ENCODE data around the gene EPB41L2.
A peak's percentile ranks its signal among the peaks of the same experiment; 100 is the strongest.
"Not testable (repeated sequence)": the region's sequence is repeated elsewhere in the genome, so short reads cannot be mapped to it uniquely, and the experiment has no call there.

Gene EPB41L2

GRCh38 chr6:131063028-131063763, at the start of gene EPB41L2:
TSS of gene EPB41L2 (minus strand) at chr6:131063245. CDS start at chr6:130956485, 106,760 bp downstream.
- DNase-seq = peak; percentile 94

DNA sequence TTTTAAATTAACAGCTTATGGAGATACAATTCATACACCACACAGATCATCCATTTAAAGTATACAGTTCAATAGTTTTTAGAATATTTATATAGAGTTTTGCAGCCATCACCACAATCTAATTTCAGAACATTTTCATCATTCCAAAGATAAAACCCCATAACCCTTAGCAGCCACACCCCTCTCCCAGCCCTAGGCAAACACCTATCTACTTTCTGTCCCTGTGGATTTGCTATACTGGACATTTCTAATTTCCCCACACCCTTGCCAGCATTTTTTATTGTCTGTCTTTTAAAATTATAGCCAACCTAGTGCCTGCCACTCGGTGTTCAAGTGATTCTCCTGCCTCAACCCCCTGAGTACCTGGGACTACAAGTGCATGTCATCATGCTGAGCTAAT, 49.2 kb upstream of the EPB41L2 start:
- no peak for DNase-seq

GRCh38 chr6:131107151-131107550, 44.1 kb upstream of the EPB41L2 start:
- DNase-seq = peak; percentile 76

- peak; percentile 27 for DNase-seq
Measured at GRCh38 chr6:131103901-131104300, 40.9 kb upstream of the EPB41L2 start.

DNA sequence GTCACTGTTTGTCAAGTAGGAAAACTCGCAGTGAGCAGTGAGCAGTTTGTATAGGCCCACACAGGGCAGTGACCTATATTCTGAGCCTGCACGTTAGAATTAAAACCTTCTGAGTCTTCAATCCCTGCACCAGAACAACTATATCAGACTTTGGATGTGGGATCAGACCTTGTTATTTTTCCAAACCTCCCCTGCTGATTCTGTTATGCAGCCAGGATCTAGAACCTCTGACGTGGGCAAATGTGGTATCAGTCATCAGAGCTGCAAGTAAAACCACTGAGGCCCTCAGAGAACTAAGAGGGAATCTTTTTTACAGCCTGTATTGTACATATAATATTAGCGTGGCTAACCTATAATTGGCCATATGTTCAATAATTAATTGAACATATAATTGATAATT, 40.3 kb upstream of the EPB41L2 start:
- no peak for DNase-seq

DNA sequence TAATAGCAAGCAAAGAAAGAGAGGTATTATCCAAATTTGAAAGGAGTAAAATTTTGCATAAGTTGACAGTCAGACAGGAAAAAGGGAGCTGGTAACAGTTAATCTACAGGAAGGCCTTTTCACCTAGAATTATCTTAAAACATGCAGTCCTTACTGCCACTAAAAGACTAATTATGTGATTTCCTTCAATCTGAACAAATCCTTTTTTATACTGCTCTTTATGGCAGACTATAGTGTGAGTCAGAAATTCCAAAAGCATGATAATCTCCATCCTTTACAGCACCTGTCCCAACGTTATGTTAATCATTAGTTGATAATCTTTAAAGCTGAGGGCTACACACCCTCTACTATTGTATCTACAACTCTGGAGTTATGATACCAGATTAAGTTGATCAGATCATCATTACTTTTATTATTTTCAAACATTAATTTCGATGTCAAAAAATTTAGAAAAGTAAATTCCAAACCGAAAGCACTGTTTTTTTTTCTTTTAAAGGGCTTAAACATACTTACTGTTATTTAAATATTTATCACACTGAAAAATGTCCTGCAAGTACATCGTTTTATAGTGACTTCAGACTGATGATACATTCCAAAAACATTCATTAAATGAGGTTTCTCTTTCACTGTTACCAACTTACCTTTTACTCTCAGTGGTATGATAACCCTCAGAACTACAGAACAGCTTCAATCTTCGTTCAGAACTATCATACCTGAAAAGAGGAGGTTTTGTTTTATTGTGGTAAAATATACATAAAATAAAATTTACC, 39.1 kb upstream of the EPB41L2 start:
- no peak for DNase-seq

DNA sequence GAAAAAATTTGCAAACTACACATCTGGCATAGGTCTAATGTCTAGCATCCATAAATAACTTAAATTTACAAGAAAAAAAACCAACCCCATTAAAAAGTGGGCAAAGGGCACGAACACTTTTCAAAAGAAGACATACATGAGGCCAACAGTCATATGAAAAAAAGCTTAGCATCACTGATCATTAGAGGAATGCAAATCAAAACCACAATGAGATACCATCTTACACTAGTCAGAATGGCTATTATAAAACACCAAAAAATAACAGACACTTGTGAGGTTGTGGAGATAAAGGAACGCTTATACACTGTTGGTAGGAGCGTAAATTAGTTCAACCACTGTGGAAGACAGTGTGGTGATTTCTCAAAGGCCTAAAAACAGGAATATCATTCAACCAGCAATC, 33.7 kb upstream of the EPB41L2 start:
- DNase-seq = no peak

DNA sequence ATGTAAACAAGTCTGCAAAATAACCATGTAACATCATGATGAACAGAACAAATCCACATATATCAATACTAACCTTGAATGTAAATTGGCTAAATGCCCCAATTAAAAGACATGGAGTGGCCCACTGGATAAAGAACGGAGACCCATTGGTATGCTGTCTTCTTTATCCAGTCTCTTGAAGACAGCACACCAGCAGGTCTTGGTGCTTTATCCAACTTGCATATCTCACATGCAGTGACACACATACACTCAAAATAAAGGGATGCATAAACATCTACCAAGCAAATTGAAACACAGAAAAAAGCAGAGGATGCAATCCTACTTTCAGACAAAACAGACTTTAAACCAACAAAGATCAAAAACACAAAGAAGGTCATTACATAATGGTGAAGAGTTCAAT, 30.3 kb upstream of the EPB41L2 start:
- DNase-seq = no peak

DNA sequence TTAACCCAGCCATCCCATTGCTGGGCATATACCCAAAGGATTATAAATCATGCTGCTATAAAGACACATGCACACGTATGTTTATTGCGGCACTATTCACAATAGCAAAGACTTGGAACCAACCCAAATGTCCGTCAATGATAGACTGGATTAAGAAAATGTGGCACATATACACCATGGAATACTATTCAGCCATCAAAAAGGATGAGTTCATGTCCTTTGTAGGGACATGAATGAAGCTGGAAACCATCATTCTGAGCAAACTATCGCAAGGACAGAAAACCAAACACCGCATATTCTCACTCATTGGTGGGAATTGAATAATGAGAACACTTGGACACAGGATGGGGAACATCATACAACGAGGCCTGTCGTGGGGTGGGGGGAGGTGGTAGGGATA, 28.9 kb upstream of the EPB41L2 start:
- not testable (repeated sequence) for DNase-seq

DNA sequence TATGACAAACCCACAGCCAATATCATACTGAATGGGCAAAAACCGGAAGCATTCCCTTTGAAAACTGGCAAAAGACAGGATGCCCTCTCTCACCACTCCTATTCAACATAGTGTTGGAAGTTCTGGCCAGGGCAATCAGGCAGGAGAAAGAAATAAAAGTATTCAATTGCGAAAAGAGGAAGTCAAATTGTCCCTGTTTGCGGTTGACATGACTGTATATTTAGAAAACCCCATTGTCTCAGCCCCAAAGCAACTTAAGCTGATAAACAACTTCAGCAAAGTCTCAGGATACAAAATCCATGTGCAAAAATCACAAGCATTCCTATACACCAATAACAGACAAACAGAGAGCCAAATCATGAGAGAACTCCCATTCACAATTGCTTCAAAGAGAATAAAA, 27.3 kb upstream of the EPB41L2 start:
- DNase-seq = peak; percentile 82

DNA sequence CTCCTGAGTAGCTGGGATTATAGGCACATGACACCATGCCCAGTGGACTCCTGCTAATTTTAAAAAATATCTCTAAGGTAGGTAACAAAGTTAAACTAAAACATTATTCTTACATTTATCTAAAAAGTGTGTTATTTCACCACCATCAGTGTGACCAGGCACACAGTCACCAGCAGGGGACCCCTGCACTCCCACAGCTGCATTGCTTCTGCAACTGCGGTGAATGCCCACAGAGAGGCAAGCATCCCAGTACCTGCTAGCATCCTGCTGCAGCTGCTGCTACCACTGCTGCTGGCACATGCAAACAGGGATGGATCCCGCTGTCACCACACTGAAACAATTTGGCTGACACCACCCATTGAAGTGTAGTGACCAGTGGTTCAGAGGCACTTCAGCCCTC, 21.9 kb upstream of the EPB41L2 start:
- no peak for DNase-seq

- DNase-seq = no peak
Measured at GRCh38 chr6:131083687-131084086, 20.6 kb upstream of the EPB41L2 start.

GRCh38 chr6:131082335-131082734, 19.3 kb upstream of the EPB41L2 start:
- no peak for DNase-seq

DNA sequence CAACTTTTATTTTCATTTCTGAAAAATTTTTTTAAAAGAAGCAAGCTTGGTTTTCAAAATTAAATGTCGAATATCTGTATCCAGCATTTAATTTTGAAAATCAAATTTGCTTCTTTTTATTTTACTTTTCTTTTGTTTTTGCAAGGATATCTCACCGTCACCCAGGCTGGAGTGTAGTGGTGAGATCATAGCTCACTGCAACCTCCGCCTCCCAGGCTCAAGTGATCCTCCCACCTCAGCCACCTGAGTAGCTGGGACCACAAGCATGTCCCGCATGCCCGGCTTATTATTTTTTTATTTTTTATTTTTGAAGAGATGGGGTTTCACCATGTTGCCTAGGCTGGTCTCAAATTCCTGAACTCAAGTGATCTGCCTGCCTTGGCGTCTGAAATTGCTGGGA, 17.0 kb upstream of the EPB41L2 start:
- DNase-seq = no peak

DNA sequence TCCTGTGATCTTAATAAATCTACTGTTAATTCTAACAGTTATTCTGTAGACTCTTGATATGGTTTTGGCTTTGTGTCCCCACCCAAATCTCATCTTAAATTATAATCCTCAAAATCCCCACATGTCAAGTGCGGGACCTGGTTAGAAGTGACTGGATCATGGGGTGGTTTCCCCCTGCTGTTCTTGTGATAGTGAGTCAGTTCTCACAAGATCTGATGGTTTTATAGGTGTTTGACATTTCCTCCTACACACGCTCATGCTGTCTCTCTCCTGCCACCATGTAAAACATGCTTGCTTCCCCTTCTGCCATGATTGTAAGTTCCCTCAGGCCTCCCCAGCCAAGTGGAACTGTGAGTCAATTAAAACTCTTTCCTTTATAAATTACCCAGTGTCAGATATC, 10.5 kb upstream of the EPB41L2 start:
- DNase-seq = no peak

GRCh38 chr6:131070061-131070460, 7.0 kb upstream of the EPB41L2 start:
- no peak for DNase-seq

- peak; percentile 80 for DNase-seq
Measured at GRCh38 chr6:131068165-131068564, 5.1 kb upstream of the EPB41L2 start.

GRCh38 chr6:131067521-131067920, 4.5 kb upstream of the EPB41L2 start:
- DNase-seq = no peak

DNA sequence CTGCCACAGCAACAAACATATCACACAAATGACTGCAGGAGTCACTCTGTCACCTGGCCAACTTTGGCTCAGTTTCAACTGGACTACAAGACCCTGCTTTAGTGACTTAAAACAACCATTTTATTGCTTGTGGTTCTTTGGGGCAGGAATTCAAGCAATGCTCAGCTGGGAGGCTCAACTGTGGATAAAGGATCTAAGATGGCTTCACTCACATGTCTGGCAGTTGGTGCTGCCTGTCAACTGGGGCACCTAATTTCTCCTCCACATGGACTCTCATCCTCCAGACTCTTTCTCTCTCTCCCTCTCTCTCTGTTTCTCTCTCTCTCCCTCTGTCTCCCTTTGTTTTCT, 2.8 kb upstream of the EPB41L2 start:
- no peak for DNase-seq

DNA sequence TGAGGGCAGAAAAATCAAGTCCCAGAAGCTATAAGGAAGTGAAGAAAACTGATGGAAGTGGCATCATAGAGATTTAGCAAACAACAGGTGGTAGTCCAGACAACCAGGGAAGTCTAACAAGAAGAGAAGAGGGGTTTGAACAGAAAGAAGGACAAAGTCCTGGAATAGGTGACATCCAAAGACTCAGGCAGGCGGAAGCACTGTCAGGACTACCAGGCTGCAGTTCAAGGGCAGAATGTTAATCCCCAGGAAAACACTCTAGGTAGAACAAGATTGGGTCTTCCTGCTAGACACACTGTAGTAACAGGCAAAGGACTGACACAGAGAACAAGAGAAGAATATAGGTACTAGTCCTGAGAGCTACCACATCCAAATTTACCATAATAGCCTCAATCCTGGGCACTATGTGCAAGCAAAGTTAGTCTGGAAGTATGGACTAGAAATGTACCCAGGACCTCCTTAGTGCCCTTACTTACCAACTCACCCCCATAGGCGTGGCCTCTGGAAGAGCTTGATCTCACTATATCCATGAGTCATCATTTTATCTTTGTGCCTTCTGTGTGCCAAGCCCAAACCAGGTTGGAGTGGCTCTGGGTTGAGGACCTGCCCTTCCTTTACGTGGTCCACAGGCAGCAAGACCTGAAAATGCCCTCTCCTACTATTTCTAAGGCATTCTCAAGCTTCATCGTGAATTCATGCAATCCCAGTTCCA, 2.2 kb upstream of the EPB41L2 start:
- peak; percentile 34 for DNase-seq

GRCh38 chr6:131063764-131064272, 773 bp upstream of the EPB41L2 start:
- no peak for DNase-seq

- DNase-seq = peak; percentile 56
Measured at GRCh38 chr6:131062241-131063027, 611 bp downstream of the EPB41L2 start.

DNA sequence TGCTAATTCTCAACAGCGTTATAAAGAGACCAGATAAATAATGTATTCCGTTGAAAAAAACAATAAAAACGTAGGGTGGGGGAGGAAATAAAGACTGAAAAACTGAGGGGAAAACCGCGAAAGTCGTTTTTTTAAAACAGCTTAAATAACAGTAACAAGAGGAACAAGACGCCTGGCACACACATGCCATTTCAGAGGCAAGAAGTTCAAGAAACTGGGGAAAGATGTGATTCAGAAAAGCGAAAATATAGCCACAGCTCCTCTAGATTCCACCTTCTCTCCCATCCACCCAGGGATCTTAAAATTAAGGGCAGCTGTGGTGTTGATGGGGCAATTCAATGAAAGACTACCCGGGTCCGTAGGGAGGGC, 1.3 kb downstream of the EPB41L2 start:
- DNase-seq = peak; percentile 58
